ENCODE results near the gene PMPCA.
A peak's percentile ranks its signal among the peaks of the same experiment; 100 is the strongest.

Gene PMPCA

DNA sequence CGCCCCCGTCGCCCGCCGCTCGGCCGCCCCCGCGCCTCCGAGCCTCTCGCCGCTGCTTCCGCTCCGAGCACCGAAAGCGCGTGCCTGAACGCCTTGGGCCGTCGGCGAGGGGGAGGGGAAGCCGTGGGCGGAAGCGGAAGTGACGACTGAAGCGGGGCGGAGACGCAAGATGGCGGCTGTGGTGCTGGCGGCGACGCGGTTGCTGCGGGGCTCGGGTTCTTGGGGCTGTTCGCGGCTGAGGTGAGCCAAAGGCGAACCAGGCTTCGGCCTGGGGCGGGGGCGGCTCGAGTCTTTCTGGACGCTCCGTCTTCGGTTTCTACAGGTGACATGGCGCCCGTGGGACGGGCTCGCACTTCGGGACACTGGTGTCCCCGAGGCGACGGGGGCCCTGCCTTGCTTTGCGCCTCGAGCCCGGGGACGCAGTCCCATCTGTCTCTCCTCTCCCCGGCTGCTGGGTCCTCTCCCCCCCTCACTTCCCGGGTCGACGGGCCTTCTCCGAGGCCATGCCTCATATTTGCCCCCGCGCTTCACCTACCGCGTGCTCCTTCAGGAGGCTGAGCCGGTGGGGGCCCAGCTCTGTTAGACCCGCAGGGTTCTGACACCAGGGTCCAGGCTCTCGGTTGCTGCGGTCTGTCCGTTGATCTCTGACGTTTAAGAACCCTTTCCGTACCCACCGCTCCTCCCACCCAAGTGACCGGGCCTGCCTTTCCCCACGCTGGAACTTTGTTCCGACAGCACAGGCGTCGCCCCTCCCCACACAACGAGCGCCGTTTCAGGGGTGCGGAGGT is at the start of gene PMPCA, which contains the start of gene ENTR1:
TSS of gene PMPCA (plus strand) at position 159 of the 788 bp plus-strand sequence. CDS start at position 170, 11 bp downstream.
TSS of gene ENTR1 (minus strand) at position 115 of the 788 bp plus-strand sequence. CDS start 217 bp downstream, outside the sequence.
- DNase-seq (ENCODE audit: low read depth in 3 of 3) = peak; percentile 92 to 97 (median 95)

DNA sequence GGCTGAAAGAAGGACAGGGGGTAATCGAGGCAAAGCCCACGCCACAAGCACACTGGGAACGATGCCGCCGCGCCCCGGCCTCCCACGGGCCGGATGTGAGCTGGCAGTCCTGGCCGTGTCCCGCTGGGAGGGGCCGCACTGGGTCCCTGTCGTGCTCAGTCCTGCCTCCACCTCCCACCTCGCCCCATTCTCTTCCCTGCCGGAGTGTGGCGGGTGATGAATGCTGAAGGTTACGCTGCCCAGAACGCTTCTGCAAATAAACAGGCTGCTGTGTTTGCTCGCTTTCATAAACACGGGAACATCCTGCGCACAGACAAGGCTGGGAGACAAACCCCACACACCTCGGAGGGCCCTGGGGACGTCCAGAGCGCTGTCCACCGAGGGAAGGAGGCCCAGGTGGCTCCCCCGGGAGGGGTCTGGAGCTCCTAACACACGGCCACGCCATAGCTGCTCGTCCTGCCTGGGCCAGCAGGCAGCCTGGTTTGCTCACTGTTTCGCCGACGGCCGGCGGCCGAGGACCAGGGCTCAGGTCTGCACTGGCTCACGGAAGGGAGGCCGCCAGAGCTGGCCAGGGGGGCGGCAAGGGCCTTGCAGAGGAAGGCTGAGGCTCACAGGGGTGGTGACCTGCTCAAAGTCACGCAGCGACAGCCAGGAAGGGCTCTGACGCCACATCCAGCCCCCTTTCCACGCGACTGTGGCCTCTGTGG is 49.3 kb upstream of the PMPCA start:
- no peak for DNase-seq (ENCODE audit: low read depth in 3 of 3)

GRCh38 chr9:136361754-136362449 is 48.6 kb upstream of the PMPCA start:
- no peak for DNase-seq (ENCODE audit: low read depth in 3 of 3)

DNA sequence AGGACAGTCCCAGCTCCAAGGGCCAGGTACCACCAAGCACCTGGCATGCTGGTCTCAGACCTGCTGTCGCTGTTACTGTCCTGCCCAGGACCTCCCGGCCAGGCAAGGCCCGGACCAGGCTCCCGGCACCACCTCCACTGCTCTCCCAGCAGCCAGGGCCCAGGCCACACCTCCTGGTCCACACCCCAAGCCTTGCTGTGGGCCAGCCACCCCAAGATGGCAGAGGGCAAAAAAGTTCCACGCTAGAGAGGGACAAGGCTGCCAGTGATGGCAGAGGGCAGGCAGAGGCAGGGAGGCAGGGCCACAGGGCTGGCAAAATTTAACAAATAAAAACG is 48.0 kb upstream of the PMPCA start:
- no peak for DNase-seq (ENCODE audit: low read depth in 3 of 3)

- DNase-seq (ENCODE audit: low read depth in 3 of 3) = peak; percentile 89 to 98 (median 96)
Measured at GRCh38 chr9:136363106-136363948, 47.1 kb upstream of the PMPCA start, which contains the start of gene DNLZ. Gene DNLZ (minus strand): TSS chr9:136363744. CDS start chr9:136363714, 30 bp downstream.

GRCh38 chr9:136363949-136364748 is 46.3 kb upstream of the PMPCA start:
- no peak for DNase-seq (ENCODE audit: low read depth in 3 of 3)

GRCh38 chr9:136364942-136365774 is 45.3 kb upstream of the PMPCA start:
- no peak for DNase-seq (ENCODE audit: low read depth in 3 of 3)

DNA sequence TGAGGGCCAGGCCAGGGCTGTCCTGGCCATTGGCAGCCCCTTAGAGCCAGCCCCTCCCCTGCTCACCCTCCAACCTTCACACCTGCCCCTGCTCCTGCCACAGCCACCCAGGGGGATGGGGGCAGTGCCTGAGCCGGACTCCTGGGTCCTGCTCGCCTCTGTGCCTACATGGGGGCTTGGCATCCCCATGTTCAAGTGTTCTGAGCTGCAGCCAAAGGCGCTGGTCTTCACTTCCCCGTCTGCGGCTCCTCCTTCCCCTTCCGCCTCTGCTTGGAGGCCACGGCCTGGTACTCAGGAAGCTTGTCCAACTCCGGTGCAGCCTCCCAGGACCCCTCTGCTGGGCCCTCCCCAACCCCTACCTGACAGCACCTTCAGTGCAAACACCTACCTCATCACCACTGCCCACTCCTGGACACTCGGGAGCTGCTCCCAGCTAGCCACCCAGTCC is 44.7 kb upstream of the PMPCA start:
- no peak for DNase-seq (ENCODE audit: low read depth in 3 of 3)

- DNase-seq (ENCODE audit: low read depth in 3 of 3) = no peak
Measured at GRCh38 chr9:136366826-136367225, 43.6 kb upstream of the PMPCA start.

DNA sequence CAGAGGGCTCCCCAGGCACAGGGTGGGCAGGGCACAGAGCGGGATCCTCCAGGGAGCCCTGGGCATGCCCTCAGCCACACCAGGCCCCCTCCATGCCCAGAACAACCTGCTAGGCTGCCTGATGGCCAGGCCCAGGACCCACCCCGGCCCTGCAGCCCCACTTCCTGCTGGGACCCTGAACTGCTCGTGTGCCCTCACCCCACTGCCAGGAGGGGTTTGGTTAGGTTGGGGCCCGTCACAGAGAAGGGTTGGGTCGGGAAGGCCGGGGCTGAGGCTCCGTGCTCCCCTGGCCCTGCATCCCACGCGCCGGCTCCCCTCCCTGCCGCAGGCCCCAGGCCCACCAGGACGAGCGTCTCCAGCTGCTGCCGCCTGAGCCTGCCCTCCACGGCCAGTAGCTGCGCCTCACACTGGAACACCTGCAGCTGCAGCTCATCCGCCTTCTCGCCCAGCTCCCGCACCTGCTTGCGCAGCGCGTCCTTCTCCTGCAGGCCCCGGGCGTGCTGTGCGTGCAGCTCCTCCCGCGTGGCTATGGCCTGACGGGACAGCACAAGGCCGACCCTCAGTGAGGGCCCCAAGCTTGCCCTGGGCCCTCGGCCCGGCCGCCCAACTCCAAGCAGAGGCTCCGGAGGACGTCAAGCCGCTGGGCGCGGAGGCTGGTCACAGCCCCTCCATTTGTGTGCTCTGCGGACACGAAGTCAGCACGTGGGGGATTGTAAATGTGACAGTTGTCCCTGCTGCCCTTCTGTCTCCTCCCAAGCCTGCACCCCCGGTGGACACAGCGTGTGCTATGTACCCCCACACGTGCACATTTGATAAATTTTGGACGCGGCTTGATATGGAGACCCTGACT is 42.9 kb upstream of the PMPCA start:
- DNase-seq (ENCODE audit: low read depth in 3 of 3) = no peak

DNA sequence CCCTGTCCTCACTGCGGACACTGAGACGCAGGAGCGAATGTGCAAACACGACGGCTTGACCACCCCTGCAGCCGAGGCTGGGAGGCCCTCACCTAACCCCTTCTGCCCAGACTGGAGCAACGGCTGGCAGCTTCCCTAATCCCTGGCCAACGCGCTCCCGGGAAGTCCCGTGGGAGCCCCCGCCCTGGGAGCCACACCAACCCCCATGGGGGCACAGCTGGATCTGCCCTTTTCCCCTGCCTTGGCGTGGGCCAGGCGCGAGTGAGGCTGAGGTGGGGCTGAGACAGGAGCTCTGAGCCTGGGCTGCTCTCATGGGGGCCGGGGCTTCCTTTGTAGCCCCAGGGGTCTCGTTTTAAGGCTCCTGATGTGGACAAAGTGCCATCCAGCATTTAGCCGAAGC is 42.3 kb upstream of the PMPCA start:
- DNase-seq (ENCODE audit: low read depth in 3 of 3) = no peak

GRCh38 chr9:136370037-136370436 is 40.4 kb upstream of the PMPCA start:
- DNase-seq (ENCODE audit: low read depth in 3 of 3) = no peak

- no peak for DNase-seq (ENCODE audit: low read depth in 3 of 3)
Measured at GRCh38 chr9:136370687-136371532, 39.5 kb upstream of the PMPCA start.

- DNase-seq (ENCODE audit: low read depth in 3 of 3) = no peak
Measured at GRCh38 chr9:136371533-136371880, 39.0 kb upstream of the PMPCA start.

- DNase-seq (ENCODE audit: low read depth in 3 of 3) = no peak
Measured at GRCh38 chr9:136372006-136372405, 38.5 kb upstream of the PMPCA start.

DNA sequence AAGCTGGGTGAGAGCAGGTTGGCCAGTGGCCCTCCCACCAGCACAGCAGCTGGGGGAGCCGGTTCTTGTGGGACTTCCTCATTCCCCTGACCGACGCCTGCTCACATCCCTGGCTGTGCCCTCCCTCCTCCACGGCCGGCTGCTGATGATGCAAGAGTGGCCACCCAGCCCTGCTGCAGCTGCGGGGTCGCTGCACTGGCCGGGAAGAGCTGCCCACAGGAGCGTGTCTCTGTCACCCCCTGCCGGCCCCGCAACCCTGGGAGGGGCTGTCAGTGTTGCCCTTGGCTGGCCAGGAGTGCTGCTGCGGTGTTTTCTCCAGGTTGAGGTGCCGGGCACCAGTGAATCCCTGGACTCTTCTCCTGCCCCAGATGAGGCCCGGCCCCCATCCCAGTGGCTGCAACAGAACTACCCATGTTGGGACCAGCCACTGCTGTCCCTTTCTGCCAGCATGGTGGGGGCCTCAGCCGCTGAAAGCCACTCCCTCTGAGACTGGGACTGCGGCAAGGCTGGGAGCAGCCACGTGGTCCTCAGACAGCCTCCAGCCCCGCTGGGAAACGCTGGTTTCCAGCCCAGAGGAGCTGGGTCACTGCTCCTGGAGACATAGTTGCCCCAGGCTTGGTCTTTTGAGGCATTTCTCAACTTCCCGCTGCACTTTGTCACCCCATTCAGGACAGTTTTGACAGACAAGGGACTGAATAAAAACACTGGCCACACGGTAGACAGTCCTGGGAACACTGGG is 37.7 kb upstream of the PMPCA start:
- DNase-seq (ENCODE audit: low read depth in 3 of 3) = no peak
